ENCODE measurements around the gene EML1.

GRCh38 chr14:99792210-99792535 is 1.0 kb upstream of the EML1 start:
- TF ChIP-seq CTCF (conservative IDR thresholded peaks at IDR 0.05) (no peak), ZFX (IDR thresholded peaks at IDR 0.05) (no peak)

Data from C4-2B (cell line).